Activated T-cell treated with anti-CD3 and anti-CD28 coated beads for 4 hours (primary cell): ENCODE data around the gene RAB11FIP3.
"Not testable (repeated sequence)": the region's sequence is repeated elsewhere in the genome, so short reads cannot be mapped to it uniquely, and the experiment has no call there.

Experiments
- DNase-seq: peaks from one replicate; pipeline ENCODE4 v3.0.0-alpha.2; 2020

The RAB11FIP3 gene, protein sequence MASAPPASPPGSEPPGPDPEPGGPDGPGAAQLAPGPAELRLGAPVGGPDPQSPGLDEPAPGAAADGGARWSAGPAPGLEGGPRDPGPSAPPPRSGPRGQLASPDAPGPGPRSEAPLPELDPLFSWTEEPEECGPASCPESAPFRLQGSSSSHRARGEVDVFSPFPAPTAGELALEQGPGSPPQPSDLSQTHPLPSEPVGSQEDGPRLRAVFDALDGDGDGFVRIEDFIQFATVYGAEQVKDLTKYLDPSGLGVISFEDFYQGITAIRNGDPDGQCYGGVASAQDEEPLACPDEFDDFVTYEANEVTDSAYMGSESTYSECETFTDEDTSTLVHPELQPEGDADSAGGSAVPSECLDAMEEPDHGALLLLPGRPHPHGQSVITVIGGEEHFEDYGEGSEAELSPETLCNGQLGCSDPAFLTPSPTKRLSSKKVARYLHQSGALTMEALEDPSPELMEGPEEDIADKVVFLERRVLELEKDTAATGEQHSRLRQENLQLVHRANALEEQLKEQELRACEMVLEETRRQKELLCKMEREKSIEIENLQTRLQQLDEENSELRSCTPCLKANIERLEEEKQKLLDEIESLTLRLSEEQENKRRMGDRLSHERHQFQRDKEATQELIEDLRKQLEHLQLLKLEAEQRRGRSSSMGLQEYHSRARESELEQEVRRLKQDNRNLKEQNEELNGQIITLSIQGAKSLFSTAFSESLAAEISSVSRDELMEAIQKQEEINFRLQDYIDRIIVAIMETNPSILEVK

DNA sequence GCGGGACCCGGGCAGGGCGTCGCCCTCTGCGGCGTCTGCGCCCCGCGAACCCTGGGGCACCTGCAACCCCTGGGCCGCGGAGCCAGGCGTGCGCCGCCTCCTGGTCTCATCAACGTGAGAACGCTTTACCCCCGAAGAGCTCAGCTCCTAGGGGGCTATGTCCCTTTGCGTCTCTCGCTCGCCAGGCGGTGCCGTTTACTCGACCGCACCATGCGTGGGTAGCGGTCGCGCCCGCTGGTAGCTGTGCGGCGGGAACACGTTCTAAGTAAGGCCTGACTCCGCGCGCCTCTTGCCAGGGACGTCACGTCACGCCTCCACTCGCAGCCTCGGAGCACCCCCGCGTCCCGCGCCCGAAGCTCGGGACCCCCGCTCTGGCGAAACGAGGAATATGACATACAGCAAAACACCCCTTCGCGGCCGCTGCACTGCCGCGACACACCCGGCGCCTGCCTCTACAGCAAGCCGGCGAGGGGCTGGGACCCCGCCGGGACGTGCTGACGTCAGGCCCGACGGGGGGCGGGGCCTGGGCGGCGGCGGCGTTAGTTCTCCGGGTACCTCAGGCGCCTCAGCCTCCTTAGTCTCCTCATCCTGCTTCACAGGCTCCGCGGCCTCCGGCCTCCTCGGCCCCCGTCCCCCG is at the start of gene RAB11FIP3:
Gene RAB11FIP3 (plus strand): TSS at position 568 of the 637 bp plus-strand sequence. CDS start 358 bp downstream, outside the sequence.
- DNase-seq: peak; percentile 78

GRCh38 chr16:375927-376816 is 49.3 kb upstream of the RAB11FIP3 start:
- DNase-seq: no peak

GRCh38 chr16:376817-377418 is 48.5 kb upstream of the RAB11FIP3 start:
- DNase-seq: no peak

DNA sequence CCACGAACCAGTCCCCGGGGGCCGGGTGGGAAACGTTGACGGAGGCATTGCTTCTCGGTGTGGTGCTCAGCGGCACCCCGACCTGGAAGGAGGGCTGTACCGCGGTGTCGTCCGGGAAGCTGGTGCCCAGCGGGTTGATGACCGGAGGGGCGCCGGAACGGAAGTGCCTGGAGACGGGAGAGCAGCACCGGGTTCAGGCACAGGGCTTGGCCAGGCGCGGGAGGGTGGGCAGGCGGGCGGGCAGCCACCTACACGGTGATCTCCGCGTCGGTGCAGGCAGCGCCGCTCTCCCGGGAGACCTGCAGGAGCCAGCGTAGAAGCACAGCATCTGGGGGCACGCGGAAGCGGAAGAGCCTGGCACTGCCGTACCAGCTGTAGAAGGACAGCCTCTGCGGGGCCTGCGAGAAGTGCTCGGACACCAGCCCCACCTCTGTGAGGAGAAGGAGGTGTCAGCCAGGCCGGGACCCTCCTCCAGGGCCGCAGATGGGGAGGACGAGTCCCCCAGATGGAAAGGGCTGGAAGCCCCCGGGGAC is 48.0 kb upstream of the RAB11FIP3 start:
- DNase-seq: no peak

DNA sequence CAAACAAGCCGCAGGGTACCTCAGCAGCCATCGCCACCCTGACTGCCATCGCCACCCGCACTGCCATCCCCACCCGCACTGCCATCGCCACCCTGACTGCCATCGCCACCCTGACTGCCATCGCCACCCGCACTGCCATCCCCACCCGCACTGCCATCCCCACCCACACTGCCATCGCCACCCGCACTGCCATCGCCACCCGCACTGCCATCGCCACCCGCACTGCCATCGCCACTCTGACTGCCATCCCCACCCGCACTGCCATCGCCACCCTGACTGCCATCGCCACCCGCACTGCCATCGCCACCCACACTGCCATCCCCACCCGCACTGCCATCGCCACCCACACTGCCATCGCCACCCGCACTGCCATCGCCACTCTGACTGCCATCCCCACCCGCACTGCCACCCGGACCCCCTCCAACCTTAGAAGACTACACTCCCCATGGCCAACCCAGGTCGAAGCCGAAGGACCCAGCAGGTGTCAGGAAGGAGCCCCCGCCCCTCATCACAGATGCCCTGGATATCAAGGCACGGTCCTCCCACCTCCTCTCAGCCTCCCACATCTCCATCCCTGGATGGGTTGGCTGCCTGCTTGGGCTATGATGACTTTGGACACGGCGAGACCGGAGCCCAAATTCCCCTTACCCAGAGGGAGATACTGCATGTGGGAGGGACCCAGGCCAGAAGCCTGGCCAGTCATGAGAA is 47.2 kb upstream of the RAB11FIP3 start:
- not testable (repeated sequence) for DNase-seq

- DNase-seq: no peak
Observed at GRCh38 chr16:378821-379182, 46.6 kb upstream of the RAB11FIP3 start.

GRCh38 chr16:379183-379960 is 46.1 kb upstream of the RAB11FIP3 start:
- DNase-seq: no peak

DNA sequence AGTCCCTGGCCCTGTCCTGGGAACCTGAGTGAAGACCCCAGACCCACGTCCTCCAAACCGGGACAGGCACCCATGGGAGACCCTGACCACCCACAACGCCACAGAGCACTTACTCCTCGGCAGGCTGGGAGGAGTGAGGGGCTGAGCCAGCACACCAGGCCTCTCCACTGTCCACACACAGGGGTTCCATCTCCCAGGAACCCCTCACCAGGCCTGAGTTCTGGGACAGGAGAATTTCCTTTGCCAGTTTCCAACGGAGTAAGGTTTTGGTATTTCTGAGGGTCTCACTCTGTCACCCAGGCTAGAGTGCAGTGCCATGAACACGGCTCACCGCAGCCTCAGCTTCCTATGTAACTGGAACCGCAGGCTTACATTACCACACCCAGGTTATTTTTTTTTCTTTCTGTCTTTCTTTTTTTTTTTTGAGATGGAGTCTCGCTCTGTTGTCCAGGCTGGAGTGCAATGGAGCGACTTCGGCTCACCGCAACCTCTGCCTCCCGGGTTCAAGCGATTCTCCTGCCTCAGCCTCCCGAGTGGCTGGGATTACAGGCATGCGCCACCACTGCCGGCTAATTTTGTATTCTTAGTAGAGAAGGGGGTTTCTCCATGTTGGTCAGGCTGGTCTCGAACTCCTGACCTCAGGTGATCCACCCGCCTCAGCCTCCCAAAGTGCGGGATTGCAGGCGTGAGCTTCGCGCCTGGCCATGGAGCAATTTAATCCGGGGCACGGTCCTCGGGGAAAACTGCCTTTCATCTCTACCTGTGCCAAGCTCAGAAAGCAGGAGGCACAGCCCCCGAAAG is 45.3 kb upstream of the RAB11FIP3 start:
- no peak for DNase-seq

- DNase-seq: no peak
Observed at GRCh38 chr16:380762-381011, 44.8 kb upstream of the RAB11FIP3 start.

- DNase-seq: no peak
Observed at GRCh38 chr16:381012-381788, 44.2 kb upstream of the RAB11FIP3 start.

DNA sequence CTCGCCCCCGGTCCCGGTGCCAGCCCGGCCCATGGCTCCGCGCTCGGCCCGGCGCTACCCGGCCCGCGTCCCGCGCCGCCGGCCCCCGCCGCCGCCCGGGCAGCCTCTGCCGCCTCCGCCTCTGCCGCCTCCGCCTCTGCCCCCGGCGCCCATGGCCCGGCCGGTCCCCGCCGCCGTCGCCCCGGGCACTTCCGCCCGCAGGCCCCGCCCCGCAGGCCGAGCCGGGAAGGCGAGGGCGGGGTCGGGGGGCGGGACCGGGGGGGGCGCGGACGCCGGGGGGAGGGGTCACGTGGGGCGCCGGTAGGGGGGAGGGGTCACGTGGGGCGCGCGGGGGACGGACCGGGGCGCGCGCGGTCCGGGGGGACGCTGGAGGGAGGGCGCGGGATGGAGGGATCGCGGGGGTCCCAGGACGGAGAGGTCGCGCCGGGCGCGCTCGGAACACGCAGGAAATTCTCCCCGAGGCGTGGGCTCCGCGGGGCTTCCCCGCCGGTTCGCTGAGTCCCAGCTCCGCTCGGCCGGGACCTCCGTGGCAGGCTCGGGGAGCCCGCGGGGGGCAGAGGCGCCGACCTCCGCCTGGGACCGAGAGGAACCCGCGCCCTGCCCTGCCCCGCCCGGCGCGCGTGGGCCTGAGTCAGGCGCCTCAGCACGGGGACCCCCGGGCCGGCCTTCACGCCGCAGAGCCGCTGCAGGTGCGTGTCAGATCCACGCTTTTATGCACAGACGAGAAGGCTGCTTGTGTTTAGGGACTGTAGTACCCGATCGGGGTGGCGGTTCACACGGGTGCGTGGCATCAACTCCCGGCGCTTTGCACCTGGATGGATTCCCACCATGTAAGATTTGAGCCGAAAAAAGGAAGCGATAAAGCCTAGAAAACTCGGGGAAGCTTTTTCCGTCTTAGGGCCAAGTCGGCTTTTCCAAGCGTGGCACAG is 43.4 kb upstream of the RAB11FIP3 start, which contains the start of gene PGAP6:
Gene PGAP6 (minus strand): TSS at position 190 of the 929 bp plus-strand sequence. CDS start 157 bp downstream, at position 33.
- DNase-seq: peak; percentile 58

DNA sequence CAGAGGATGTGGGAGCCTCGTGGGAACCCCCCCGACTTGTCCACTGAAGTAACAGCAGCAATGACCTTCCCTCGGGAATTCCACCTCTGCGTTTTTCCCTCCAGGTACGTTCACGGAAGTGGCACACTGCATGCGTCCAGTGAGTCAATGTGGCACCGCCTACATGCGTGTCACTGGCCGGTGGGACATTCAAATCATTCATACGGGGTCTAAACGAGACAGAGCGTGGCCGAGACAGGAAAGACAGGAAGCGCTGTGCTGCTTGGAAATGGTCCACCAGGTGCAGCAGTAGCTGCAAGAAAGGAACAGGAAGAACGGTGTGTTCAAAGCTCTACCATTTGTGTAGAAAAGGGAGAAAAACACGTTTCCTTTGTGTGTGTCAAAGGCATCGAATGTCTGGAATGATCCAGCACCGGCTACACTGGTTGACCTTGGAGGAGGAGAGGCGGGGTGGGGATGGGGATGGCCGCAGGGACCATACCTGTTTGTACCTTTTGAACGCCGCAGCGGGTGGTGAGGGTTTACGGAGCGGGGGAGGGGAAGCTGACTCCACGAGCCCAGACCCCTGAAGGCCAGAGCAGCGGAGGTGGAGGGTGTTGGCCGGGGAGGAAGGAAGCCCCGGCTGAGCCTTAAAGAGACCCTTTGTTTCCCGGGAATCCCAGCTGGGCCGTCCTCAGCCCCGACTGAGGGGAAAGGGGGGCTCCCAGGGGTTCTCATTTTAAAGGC is 42.0 kb upstream of the RAB11FIP3 start:
- no peak for DNase-seq

GRCh38 chr16:386641-387156 is 38.8 kb upstream of the RAB11FIP3 start:
- no peak for DNase-seq

GRCh38 chr16:387761-388666 is 37.4 kb upstream of the RAB11FIP3 start:
- not testable (repeated sequence) for DNase-seq

DNA sequence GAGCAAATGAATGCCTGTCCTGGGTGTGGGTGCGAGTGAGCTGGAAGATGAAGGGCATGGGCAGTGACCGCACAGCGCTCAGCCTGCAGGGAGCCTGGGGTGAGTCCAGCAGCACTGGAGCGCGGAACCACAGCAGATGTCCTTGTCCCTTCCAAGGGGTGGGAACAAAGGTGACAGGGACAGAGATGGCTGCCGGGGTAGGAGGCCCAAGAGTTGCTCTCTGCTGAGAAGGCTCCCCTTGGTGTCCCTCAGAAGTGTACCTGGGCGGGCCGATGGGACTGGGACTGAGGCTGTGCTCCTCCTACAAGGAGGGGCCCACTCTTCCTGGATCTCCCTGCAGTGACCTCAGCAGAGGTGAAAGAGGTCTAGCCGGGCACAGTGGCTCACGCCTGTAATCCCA is 36.1 kb upstream of the RAB11FIP3 start:
- no peak for DNase-seq
